NCI-H460 (cell line): ENCODE measurements around the gene RASSF1. TPM values are rescaled to one million over a fixed set of nuclear protein-coding genes. Genes with fewer than 3 reads are reported as not detected.
"Not testable (repeated sequence)": the region's sequence is repeated elsewhere in the genome, so short reads cannot be mapped to it uniquely, and the experiment has no call there.

Source experiments
- DNase-seq: peaks from one replicate; pipeline ENCODE4 v3.0.0-alpha.2; 2016; ENCODE audit warnings: low read depth; ENCODE audit errors: extremely low read depth
- total RNA-seq: library from RNA; depleted of rRNA; stranded (reverse); fragments of >200 nt; shearing (Covaris generic); gene quantifications from 2 replicates; pipeline ENCODE4 v1.2.3, GENCODE V29; 2014

RASSF1 gene
- total RNA-seq, 1 experiment from 2014 or later: 8.9 TPM

DNA sequence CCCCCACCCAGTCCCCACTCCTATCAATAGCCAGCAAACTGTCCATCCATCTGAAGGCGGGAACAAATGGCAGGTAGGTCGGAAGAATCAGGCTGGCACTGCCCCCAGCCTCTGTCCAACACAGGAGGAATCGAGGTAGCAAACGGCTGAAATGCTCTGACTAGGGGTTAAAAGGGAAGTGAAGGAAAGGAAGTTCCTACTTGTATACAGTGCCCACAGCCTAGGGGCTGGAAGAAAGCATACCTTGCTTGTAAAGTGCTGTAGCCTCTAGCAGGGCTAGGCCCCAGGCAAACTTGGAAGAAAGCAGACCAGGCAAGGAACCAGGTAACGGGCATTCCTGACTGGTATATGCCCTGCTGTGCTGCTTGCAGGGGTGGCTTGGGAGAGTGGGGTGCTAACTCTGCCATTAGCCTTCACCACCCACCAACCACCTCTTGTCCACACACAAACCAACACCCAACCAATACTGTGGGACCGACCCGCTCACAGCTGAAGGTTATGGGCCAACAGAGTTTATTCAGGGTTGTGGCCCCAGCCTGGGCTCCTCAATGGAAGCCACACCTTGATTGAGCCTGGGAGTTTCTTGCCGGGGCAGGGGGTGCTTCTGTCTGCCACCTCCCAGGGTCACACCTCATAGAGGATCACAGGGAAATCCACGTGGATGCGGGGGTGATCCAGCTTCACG is 15.0 kb downstream of the RASSF1 start:
- no peak for DNase-seq

DNA sequence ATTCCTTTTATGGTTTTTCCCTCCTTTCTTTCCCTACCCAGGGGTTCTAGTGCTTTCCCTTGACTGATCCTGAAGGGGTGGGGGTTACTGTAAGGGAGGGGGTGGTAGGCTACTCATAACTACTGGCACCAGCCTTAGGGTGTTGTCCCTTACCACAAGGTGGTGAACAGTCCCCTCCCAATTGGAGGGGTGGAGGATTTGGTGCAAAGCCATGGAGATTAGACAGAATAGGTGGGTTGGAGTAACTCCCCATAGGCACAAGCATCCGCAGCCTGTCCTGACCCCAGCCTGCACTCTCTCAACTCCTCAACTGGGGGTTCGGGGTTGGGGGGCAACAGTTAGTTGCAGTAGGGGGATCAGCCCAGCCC is 15.5 kb downstream of the RASSF1 start:
- no peak for DNase-seq

DNA sequence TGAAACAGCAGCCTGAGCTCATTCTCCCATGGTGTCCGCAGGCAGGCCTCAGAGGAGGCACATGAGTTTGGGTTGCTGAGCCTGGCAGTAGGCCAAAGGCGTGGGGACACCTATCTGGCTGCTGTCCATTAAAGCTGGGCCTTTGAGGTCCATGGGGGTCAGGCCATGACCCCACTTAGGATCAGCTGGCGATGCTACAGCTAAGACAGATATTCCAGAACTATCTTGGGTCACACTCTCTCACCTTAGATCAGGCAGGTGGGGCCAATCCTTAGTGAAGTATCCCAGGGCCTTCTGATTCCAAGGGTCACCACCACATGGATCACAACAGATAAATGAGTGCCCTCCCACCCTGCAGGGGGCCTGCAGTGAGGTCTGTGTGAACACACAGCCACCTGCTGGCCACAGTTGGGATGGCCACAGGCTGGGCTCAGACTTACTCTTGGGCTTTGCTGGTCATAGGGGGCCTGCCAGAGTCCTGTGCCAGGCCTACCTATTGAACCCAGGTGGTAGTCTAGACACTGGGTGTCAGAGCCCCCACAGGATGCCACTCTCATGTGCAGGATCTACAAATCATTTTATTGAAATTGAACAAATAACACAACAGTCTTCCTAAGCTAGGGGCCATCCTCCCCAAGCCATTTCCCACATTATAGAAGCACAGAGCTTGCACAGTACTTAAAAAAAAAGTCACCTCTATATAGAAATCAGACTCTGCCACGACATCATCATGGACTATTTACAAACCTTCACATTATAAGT is 16.1 kb downstream of the RASSF1 start:
- peak; percentile 54 for DNase-seq

DNA sequence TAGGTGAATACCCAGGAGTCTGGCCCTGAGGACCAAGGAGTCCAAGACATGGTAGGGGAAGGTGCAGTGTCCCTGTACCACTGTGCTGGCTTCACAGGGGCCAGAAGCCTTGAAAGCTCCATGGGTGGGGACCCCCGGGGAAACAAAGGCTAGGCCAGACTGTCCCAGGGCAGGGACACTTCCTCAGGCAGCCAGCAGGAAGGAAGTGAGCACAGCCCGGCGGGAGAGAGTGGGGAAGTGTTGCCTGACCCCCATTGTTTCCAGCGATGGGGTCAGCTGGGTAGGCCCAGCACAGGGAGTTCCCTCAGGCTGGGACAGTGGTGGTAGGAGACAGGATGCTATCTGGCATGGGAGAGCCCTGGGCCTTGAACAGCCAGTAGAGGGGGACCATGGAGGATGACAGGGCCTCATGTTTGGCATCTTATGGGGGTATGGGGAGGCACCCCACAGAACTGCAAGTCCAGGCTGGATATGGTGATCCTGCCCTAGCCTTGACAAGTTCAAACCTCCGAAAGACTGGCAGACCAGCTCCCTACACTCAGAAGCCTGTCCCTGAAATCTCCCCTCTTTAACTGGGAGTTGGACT is 16.9 kb downstream of the RASSF1 start:
- no peak for DNase-seq

DNA sequence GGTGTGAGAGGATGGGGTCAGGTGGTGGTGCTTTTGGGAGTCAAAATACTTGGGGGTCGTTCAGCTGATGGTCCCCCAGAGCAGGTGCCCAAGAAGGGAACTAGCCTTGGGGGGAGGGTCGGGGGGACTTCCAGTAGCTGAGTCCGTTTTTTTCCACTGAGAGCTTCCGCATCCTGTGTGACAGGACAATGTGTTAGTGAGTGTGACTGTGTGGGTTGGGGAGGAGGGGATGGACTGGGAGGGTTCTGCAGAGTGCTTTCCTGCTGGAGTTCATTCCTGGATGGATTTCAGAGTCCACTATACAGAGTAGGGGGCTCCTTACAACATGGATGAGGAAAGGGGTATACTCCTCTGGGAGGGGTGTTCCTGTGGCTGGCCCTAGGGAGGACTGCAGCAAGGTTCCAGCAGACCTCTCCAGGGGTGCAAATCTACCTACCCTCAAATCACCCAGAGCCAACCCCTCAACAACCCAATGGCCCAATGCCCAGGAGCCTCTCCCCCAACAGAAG is 17.5 kb downstream of the RASSF1 start:
- no peak for DNase-seq

DNA sequence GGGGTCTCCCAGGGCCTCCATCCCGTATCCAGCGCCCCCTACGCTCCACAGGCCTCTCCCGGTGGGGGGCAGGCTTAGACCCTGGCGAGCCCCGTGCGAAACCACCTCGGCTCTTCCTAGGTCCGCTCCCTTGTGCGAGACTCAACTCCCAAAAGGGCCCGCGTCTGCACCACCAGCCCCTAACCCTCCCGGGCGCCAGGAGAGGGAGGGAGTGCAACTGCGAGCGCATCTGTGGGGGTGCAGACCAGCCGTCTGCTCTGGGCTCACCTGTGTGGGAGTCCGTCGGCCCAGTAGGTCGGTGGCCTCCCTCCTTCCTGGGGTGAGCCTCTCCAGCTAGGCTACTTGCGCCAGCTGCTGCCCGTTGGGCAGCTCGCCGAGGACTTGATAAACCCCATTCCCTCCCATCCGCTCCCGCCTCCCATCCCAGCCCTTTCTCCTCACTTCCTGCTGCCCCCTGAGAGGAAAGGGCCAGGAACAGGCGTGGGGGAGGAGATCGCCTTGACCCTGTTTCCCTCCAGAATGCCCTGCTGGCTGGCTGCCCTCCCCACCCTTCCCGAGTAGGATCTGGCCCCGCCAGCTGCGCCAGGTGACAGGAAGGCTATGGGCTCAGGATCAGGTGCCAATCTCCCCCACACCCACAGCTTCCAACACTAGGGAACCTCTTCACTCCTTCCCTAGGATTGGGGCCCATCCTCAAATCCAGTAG is 18.1 kb downstream of the RASSF1 start, which contains the start of gene HYAL2:
HYAL2 (minus strand) TSS at position 360 of the 706 bp plus-strand sequence. CDS start 2,256 bp downstream, outside the sequence.
- no peak for DNase-seq

DNA sequence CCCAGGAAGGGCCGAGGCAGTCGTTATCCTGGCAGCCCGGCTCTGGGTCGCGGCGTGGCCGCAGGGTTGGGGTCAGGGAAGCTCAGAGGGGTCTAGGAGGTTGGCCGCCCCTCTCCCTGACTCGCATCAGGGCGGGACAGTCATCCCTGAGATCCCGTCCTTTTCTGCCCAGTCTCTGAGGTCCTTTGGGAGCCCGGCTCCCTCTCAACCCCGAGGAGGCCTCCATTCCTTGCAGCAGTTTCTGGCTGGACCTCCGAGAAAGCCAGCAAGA is 18.6 kb downstream of the RASSF1 start:
- no peak for DNase-seq

DNA sequence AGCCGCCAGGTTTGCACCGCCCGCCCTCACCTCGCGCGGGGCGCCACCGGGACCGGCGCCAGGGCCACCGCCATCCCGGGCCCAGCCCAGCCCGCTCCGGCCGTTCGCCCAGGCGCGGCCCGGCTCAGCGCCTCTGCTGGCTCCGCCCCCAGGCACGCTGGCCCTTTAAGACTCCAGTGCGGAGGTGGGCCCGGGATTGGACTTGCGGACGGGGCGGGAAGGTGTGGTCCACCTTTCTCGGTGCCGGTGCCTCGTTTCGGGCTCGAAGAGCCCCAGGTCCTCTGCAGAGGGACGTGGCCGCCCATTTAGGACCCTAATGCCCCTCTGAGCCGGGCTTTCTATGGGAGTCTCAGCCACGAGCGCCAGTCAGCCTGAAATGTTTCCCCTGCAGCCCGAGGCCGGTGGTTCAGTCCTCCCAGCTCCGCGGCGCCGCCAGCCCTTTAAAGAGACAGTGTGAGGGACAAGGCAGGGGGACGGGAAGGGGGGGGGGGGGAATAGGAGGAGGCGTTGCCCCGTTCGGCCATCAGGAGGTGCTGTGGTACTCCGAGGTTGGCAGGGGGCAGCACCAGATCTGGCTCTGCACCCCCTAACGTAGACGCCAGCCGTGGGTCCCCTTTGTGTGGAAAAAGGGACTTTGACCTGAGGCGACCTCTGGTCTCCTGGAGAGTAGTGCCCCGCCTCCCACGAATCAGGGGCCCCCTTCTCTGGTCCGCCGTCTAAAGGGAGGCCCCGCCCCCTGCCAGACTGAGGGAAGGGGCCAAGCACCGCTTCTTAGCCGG is 19.1 kb downstream of the RASSF1 start:
- peak; percentile 77 for DNase-seq

DNA sequence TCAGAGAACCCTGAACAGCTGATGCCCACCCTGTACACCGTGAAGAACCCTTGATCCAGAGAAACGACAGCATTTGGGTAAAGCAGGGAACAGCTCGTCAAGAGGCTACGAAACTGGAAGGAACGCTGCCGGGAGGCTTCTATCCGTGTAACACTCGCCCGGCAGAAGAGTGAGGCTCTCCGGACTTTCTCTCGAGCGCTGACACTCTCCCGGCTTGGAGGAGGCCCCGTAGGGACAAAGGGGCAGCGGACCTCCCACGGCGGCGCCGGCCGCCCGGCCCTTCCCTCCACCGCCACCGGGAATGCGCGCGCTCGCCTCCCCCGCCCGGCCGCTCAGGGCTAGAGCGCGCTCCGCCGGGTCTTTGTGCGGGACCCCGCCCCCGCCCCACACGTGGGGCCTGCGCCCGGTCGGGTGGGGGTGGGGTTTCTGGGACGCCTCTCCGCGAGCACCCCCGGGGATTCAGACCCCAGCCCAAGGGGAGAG is 19.7 kb downstream of the RASSF1 start:
- peak; percentile 56 for DNase-seq

DNA sequence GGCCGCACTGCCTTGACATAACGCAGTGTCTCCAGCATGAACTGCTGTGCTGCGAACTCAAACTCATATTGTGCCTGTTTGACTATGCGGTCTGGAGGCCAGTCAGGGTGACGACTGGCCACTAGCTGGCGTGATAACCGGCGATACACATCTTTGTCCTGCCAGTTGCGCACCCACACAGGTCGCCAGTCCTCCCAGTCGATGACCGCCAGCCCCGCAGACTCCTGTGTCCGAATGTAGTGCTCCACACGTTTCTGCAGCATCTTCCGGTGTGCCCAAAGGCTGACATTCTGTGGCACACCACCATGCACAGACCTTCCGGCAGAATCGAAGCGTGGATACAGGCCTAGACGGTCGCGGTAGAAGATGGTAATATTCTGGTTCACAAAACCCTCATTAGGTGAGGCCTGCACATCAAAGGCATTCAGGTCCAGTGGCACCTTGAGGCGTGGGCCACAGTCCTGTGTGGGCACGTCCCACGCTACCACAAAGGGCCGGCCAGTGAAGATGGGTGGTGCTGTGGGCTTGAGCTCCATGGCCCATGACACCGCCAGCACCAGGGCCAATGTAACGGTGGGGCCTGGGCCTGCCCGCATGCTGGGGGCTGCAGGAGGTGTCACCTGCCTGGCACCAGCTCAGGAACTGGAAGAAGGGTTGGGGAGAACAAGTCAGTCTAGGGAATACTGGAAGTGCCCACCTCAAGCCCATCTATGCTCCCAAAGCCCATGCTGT is 20.6 kb downstream of the RASSF1 start:
- no peak for DNase-seq

DNA sequence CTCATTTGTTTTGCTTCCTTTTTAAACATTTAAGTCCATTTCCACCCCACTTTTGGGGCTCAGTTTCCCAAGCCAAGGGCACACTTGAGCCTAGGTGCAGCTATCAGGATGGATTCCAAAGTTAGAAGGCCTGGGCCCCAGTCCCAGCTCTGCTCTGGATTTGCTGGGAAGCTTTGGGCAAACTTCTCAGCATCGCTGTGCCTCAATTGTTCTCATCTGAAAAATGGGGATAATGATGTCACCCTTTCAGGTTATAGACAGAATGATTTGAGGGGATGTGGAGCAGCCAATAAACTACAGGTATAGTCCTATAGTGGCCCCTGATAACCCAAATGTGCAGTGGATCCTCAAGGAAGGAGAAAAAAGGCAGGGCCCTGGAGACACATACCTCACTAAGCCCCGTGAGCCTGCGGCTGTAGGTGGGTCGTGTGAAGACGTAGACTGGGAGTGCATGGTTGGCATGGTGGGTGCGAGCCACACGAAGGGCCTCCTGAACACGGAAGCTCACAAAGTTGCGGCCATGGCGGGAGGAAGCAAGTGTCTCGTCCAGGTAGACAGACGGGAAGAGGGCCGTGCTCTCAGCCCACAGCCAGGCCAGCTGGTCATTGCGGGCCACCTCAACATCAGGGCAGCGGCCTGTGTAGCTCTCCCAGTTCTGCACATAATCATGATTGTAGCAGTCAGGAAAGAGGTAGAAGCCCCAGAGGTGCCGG is 21.3 kb downstream of the RASSF1 start:
- no peak for DNase-seq

DNA sequence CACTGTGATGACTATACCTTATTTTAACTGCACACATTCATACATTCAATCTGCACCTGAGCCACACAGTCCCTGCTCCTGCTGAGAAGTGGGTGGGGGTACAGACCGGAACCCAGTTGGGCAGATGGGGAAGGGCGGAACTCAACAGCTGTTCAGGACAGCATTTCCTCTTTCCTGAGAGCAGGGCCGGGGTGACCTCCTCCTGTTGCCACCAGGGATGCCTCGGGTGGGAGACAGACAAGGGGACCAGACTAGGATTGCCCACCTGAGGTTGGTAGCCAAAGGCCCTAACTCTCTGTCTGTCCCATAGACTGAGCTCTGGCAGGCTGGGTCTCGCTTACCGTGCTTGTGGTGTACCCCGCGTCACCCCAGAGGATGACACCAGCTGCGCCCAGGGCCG is 22.0 kb downstream of the RASSF1 start:
- no peak for DNase-seq

DNA sequence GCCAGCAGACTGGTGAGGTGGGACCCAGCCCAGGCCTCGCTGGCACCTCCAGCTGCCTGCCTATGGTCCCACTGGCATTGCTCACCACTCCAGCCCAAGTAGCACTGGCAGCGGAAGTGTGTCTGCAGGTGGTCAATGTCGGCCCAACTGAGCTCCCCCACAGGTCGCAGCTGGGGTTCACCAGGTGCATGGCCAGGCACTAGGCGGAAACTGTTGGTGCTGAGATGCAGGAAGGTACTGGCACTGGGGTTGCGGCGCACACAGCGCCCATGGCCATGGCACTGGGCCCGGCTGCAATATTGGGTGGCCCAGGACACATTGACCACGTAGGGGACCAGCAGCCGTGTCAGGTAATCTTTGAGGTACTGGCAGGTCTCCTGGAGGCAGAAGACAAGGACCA is 22.5 kb downstream of the RASSF1 start:
- DNase-seq: no peak

DNA sequence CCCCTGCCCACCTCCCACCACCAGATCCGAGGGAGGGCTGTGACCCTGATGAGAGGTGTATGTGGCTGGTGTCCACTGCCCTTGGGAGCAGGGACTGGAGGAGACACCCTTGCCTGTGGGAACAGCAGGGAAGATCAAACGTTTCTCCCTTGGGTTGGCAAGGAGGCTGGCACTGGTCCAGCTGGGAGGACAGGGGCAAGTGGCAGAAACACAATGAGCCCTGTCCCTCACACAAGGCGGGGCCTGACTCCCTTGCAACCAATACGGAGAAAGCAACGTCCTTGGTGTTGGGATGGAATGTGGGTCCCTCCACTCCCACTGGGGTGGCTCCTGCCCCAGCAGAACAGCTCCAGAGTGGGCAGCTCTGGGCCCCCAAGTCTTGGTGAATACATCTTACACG is 23.3 kb downstream of the RASSF1 start:
- no peak for DNase-seq

DNA sequence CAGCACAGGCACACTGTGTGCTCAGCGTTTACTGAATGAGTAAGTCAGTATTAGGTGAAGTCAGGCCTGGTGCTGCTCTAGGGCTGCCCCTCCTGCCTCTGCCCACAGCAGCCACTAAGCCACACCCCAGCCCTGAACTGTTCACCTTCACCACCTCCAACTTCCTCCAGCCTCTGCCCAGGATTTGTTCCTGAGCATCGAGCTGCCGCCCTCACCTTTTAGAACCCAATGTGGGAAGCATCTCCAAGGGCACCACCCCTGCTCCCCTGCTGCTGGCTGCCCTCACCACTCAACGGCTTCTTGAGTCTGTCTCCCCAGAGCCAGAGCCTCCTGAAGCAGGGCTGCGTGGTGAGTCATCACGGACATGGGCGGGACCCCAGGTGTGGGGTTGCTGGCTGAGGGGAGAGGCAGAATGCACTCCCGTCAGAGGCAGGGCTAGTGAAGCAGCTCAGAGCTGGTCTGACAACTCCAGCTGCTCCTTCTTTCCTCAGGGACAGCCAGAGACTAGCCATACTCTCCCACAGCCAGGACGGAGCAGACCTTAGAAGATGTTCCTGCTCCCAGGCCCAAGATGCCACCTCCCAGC is 23.9 kb downstream of the RASSF1 start:
- DNase-seq: no peak

DNA sequence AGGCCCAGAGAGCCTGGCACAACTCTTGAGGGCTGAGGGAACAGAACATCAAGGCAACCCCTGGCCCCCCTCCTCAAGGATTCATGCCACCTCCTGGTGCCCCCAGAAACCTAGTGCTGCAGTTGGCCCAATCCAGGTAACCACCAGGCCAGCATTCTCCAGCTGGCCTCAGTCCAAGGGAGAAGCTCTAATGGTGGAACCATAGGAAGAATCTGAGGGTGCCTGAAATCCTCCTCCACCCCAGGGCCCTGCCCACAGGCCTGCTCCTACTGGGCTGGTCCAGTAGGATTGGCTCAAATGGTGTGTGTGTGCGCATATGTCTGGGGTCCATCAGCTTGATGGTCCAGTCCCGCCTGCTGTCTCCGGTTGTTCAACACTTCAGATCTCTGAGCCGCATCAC is 25.8 kb downstream of the RASSF1 start:
- no peak for DNase-seq

DNA sequence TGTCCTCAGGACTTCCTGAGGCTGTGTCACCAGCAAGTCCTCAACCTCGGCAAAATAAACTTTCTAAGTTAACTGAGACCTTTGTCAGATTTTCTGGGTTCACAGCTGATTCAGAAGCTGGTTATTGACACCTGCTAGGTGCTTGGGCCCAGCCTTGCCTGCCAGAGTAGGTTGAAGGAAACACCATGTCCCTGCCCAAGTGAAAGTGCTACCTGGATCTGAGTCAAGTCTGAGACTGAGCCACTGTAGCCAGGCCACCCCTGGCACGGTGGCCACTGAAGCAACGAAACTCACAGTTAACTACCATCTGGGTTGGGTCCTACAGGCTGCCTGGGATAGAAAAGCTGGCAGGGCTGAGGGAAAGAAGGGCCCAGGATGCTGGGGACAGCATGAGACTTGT is 26.3 kb downstream of the RASSF1 start:
- DNase-seq: no peak

DNA sequence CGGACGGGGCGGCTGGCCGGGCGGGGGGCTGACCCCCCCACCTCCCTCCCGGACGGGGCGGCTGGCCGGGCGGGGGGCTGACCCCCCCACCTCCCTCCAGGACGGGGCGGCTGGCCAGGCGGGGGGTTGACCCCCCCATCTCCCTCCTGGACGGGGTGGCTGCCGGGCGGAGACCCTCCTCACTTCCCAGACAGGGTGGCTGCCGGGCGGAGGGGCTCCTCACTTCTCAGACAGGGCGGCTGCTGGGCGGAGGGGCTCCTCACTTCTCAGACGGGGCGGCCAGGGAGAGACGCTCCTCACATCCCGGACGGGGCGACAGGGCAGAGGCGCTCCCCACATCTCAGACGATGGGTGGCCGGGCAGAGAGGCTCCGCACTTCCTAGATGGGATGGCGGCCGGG is 28.6 kb downstream of the RASSF1 start:
- not testable (repeated sequence) for DNase-seq

DNA sequence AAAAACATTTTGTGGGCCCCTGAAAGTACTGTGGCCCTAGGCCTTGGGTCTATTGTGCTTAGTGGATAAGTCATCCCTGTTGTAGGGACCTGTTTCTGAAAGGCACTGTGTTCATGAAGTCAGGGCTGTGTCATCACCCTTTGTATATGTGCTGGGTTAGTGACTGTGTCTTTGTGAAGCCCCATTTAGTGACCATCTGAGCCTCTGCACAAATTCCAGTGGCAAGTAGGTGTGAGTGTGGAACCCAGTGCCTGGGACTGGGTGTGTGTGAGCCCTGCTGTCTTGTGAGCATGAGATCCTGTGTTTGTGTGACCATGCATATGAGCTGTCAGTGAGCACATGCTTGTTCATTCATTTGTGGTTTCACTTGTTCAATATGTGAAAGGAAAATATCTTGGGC is 36.0 kb downstream of the RASSF1 start:
- DNase-seq: no peak
